ENCODE data around the gene CDKN2B. TPM values are rescaled to one million over a fixed set of nuclear protein-coding genes. Genes with fewer than 3 reads are reported as not detected.

Gene CDKN2B
- total RNA-seq, 1 donor from 2014 or later: 10.3 TPM

- DNase-seq: no peak
Observed at GRCh38 chr9:22033012-22033630, 24.0 kb upstream of the CDKN2B start.

GRCh38 chr9:22031655-22032411 lies 22.7 kb upstream of the CDKN2B start:
- DNase-seq: no peak

DNA sequence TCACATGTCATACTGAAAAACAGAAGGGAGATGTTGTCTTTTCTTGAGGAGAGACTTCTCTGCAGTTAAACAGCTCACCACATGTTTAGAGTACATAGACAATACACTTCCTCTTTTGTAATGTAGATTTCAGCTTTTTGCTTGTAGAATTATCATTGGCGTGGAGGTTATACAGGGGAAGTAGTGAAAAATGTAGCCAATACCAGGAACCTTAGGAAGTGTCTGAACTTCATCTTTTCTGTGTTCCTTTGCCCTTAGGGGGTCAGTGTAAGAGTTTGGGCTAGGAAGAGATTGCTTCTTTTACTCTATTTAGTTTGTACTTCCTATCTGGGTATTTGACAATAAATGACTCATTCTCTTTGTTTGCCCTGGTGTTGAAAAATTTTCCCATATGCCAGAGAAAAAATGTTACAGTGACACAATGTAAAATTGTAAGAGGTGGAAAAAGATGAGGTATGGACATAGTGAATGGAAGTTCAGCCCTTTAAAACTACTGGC lies 21.0 kb upstream of the CDKN2B start:
- DNase-seq: no peak

DNA sequence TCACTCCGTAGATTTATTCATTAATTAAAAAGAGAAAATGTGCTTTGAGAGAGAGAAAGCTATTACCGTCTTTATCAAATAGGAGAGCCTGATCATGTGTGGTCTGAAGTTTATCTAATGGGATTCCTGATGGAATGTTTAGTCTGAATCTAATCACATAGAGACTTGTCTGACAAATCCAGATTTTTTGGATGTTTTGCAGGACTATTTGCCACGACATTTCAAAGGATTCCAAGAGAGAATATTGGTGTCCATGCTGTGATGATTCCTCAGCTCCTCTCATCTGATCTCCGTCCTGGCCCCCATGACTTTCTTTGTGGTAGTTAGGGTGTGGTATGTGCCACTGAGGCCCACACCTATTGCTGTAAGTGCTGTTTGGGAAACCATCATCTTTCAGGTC lies 20.1 kb upstream of the CDKN2B start:
- no peak for DNase-seq

DNA sequence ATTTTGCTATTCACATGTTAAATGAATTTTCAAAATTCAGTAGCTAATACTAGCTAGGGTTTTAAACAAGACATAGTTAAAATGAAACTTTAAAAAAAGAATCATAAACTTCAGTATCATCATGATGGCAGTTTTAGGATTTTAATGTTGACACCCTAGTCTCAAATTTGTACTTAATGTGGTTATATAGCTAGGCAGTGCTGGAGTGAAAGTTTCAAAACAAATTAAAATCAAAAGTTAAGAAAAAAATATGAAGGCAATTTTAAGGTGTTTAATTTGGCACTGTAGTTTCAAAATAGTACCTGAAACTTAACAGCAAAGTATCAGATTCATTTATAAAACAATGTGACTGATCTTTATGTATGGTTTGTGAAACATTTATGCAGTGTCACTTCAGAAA lies 19.3 kb upstream of the CDKN2B start:
- no peak for DNase-seq

GRCh38 chr9:22026696-22027095 lies 17.6 kb upstream of the CDKN2B start:
- no peak for DNase-seq

DNA sequence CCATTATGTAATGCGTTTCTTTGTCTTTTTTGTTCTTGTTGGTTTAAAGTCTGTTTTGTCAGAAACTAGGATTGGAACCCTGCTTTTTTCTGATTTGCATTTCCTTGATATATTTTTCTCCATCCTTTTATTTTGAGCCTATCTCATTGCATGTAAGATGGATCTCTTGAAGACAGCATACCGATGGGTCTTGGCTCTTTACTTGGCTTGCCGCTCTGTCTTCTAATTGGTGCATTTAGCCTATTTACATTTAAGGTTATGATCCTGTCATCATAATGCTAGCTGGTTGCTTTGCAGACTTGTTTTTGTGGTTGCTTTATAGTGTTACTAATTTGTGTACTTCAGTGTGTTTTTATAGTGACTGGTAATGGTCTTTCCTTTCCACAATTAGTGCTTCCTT lies 13.3 kb upstream of the CDKN2B start:
- no peak for DNase-seq

GRCh38 chr9:22010866-22011625 lies 1.9 kb upstream of the CDKN2B start:
- peak; percentile 45 for DNase-seq

GRCh38 chr9:22009506-22009867 lies 382 bp upstream of the CDKN2B start:
- no peak for DNase-seq

- no peak for DNase-seq
Observed at GRCh38 chr9:22008384-22008716, 755 bp downstream of the CDKN2B start.

GRCh38 chr9:22005702-22006606 lies 3.2 kb downstream of the CDKN2B start:
- DNase-seq: no peak

GRCh38 chr9:22005021-22005701 lies 3.9 kb downstream of the CDKN2B start:
- DNase-seq: no peak

- DNase-seq: no peak
Observed at GRCh38 chr9:22002038-22002437, 7.1 kb downstream of the CDKN2B start.

- DNase-seq: no peak
Observed at GRCh38 chr9:21998026-21998425, 11.1 kb downstream of the CDKN2B start.

- no peak for DNase-seq
Observed at GRCh38 chr9:21997480-21997879, 11.6 kb downstream of the CDKN2B start.

DNA sequence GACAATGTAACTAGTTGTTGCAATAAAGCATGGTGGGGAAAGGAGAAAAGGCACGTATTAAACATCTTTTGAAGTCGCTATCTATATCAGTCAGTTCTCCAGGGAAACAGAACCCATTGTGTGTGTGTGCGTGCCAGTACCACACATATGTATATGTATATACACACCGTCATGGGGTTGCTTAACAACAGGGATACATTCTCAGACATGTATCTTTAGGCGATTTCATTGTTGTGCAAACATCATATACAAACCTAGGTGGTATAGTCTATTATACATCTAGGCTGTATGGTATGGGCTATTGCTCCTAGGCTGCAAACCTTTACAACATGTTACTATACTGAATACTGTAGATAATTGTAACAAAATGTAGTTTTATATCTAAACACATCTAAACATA lies 12.2 kb downstream of the CDKN2B start:
- DNase-seq: no peak

- DNase-seq: no peak
Observed at GRCh38 chr9:21996438-21996837, 12.7 kb downstream of the CDKN2B start.

- DNase-seq: no peak
Observed at GRCh38 chr9:21995666-21996398, 13.3 kb downstream of the CDKN2B start.

DNA sequence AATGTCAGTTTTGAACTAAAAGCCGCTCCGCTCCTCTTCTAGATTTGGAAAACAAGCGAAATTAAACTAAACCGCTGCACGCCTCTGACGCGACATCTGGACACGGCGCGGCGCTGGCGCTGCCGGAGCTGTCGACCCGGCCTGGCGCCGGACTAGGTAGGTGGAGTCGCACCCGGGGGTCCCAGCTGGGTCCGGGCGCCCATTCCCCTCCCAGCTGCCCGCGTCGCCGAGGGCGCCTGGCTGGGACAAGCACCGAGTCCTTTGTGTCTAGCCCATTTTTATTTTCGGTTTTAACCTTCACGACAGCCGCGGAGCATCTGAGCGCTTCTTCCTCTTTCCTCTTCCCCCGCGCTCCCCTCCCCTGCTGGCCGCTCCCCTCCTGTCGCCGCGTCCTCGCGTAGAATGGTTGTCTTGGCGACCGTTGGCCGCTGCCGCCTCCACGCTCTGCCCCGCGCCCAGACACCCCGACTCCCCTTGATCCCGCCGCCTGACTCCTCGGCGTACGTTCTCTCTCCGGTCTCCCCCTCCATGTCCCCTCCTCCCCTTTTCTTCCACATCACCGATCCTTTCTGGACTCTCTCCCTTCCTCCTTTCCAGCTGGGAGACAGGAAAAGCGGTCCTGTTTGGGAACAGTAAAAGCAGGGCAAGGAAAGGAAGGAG lies 14.0 kb downstream of the CDKN2B start:
- no peak for DNase-seq

DNA sequence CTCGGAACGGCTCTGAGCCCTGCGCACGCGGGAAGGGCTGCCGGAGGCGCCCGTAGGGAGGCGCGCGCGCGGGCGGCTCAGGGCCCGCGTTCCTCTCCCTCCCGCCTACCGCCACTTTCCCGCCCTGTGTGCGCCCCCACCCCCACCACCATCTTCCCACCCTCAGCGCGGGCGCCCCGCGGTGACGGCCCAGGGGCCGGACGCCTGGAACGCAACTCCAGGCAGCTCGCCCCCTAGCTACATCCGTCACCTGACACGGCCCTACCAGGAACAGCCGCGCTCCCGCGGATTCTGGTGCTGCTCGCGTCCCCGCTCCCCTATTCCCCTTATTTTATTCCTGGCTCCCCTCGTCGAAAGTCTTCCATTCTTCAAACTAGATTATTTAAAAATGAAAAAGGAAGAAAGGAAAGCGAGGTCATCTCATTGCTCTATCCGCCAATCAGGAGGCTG lies 14.5 kb downstream of the CDKN2B start, which contains the start of gene CDKN2B-AS1:
Gene CDKN2B-AS1 (plus strand): TSS at position 236 of the 450 bp plus-strand sequence.
- DNase-seq: no peak
